ENCODE data around the gene C20orf141.

The C20orf141 gene

GRCh38 chr20:2814587-2815051 is at the start of gene C20orf141:
Gene C20orf141, plus strand, starts transcription at chr20:2814987. Its CDS starts 198 bp downstream, at chr20:2815185.
- no peak for DNase-seq

- DNase-seq: peak; percentile 41
Measured at GRCh38 chr20:2767768-2768631, 46.8 kb upstream of the C20orf141 start.

DNA sequence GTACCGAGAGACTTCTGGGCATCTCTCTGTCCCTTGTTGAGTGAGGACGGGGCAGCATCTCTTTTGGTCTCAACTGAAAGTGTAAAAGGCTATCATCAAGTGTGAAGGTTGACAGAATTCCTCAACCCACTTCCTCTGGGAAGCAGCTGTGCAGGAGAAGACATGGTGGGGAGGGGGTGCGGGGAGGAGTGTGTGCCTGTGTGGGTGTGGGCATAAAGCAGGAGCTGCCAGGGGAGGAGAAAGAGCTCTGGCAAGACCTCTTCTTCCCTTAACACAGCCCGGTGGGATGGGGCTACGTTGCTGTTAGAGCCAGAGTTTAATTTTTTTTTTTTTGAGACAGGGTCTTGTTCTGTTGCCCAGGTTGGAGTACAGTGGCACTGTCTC is 46.2 kb upstream of the C20orf141 start:
- DNase-seq: no peak

DNA sequence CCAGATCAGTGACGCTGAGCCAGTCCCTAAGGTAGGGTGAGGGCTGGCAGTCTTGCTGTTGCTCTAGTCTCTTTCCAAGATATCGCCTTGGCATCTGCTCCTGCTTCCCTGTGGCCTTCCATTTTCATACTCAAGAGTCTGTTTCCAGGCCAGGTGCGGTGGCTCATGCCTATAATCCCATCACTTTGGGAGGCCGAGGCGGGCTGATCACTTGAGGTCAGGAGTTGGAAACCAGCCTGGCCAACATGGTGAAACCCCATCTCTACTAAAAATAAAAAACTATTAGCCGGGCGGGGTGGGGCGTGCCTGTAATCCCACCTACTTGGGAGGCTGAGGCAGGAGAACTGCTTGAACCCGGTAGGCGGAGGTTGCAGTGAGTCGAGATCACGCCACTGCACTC is 44.7 kb upstream of the C20orf141 start:
- peak; percentile 30 for DNase-seq

DNA sequence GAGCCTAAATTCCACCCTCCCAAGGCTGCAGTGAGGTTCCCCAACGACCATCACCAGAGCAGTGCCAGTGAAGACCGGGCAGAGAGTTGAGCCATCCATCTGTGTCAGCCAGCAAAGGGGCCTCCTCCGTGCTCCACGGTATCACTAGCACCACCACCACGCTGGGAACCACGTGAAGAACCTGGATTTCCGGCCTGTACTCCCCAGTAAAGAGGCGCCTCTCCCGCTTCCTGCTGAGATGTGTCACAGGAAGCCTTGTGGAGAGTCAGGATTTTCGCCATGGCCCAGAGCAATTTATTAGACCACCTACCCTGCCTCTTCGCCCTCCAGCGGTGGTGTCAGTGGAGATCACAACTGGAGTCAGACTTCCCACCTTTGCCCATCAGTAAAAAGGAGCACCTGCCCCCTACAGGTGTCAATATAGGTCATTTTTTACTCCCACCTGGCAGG is 43.1 kb upstream of the C20orf141 start:
- peak; percentile 48 for DNase-seq

DNA sequence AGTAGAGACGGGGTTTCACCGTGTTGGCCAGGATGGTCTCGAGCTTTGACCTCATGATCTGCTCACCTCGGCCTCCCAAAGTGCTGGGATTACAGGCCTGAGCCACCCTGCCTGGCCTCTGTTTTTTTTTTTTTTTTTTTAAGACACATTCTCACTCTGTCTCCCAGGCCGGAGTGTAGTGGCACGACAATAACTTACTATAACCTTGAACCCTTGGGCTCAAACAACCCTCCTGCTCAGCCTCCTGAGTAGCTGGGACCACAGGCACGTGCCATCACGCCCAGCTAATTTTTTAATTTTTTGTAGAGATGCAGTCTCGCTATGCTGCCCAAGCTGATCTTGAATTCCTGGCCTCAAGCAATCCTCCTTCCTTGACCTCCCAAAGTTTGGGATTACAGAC is 41.0 kb upstream of the C20orf141 start:
- DNase-seq: peak; percentile 7

DNA sequence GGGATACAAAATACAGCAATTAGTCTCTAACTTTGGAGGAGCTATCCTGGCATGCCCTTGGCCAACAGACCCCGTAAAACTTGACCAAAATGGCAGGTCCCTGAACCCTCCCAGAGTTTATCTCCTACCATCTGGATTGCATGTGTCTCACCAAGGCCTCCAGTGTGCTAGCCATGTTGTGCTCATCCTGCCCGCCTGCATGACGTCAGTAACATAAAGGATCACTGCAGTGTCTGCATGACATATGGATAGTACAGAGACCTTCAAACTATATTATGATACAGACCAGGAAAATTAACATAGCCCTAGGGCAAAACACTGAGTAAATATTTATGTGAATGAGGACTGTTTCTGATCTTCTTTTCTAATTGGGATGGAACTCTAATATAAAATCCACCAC is 39.6 kb upstream of the C20orf141 start:
- DNase-seq: peak; percentile 10

DNA sequence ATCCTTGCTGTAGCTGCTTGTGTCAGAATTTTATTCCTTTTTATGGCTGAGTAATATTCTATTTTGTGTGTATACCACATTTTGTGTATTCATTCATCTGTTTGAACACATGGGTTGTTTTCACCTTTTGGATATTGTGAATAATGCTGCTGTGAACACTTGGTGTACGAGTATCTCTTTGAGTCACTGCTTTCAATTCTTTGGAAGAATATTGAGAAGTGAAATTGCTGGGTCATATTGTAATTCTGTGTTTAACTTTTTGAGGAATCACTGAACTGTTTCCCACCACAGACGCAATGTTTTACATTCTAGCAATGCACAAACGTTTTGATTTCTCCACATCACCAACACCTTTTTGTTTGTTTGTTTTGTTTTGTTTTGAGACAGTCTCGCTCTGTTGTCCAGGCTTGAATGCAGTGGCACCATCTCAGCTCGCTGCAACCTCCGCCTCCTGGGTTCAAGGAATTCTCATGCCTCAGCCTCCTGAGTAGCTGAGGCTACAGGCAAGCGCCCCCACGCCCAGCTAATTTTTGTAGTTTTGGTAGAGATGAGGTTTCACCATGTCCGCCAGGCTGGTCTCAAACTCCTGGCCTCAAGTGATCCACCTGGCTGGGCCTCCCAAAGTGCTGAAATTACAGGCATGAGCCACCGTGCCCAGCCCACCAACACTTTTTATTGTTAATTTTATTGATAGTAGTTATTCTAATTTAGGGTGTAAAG is 36.0 kb upstream of the C20orf141 start:
- peak; percentile 6 for DNase-seq

DNA sequence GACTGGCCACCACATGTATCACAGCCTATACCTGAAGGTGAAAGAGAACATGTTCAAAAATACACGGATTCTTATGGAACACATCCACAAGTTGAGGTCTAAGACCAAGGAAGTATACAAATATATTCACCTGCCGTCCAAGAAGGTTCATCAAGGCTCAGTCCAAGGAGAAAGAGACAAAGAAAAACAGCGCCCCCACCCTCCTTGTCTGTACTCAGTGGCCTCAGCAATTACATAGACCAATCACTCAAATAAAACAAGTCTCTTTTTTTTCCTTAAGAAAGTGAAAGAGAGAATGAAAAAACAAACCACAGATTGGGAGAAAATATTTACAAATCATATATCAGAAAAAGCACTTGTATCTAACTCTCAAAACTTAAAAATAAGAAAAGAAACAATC is 33.8 kb upstream of the C20orf141 start:
- DNase-seq: no peak

DNA sequence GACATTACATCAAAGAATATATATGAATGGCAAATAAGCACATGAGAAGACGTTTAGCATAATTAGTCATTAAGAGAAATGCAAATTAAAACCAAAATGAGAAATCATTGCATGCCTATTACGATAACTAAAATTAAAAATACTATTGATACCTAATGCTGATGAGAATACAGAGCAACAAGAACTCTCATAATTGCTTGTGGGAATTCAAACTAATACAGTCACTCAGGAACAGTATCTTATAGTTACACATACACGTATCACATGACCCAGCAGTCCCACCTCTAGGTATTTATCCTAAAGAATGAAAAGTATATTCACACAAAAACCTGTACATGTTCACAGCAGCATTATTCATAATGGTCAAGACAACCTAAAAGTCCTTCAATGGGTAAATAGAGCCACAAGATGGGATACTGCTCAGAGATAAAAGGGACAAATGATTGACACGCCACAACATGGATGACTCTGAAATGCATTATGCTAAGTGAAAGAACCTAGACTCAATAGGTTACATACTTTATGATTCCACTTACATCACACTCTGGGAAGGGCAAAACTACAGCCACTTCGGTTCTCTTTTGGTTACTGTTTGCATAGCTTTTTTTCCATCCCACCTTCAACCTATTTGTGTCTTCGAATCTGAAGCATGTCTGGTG is 30.8 kb upstream of the C20orf141 start:
- no peak for DNase-seq

DNA sequence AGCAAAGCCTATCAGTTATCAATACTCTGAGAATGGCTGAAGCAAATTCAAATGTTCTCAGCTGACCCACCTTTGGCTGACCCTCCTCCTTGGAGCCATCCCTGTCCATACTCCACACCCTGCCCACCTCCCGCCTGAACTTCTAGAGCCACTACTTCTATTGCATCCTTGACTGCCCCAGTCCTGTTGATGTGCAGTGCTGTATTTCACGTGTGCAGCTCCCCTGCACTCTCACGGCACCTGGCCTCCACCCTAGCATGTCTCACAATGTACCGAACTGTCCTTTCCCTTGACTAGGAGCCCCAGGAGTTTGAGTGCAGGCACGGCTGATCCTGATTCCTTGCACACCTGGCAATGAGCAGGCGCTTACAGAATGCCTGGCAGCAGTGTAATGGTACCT is 21.3 kb upstream of the C20orf141 start:
- DNase-seq: no peak

DNA sequence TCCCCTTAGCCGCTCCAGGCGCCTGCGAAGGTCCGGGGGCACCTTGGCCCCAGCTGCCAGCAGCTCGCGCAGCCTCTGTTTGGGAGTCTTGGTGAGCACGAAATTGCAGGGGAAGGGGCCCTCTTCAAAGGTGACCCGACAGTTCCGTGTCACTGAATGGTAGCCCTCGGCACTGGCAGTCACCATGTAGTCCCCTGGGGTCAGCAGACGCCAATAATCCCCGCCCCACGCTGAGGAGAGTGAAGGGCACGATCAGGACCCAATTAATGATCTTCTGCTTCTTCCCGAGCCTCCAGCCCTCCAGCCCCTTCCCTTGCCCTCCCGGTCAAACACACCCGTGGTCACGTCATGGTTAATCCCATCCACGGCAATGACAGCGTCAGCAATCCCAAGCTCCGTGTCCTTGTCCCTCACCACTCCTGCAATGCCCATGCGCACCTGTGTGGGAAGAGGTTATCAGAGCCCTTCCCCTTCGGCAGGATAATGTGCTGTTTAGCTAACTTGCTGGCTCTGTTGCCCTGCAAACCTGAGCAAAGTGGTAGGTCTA is 20.5 kb upstream of the C20orf141 start:
- no peak for DNase-seq

- DNase-seq: no peak
Measured at GRCh38 chr20:2794866-2795447, 19.8 kb upstream of the C20orf141 start.

- no peak for DNase-seq
Measured at GRCh38 chr20:2795451-2795850, 19.3 kb upstream of the C20orf141 start.

DNA sequence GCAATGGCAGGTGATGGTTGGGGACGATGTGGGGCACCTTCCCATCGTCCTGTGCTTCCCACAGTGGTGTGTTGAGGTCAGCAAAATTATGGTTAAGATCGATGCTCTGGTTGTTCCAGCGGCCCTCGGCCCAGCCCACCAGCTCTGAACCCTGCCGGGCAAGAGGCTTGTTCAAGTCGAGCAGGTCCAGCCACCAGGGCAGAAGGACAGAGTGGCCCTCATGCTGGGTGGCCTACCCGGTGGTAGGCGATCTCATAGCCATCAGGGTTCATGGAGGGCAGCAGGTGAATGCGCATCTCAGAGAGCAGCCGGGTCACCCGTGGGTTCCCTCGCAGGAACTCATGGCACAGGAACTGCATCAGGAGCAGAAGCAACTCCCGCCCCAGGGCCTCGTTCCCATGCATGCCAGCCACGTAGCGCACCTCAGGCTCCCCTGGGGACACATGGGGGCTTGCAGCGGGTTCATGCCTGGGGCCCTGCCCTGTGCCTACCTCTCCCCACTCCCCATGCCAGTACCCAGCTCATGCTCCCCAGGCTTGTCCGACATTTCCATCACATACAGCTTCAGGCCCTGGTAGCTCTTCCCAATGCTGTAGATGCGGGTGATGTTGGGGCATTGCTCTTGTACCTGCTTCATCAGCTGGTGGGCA is 18.7 kb upstream of the C20orf141 start:
- DNase-seq: no peak

DNA sequence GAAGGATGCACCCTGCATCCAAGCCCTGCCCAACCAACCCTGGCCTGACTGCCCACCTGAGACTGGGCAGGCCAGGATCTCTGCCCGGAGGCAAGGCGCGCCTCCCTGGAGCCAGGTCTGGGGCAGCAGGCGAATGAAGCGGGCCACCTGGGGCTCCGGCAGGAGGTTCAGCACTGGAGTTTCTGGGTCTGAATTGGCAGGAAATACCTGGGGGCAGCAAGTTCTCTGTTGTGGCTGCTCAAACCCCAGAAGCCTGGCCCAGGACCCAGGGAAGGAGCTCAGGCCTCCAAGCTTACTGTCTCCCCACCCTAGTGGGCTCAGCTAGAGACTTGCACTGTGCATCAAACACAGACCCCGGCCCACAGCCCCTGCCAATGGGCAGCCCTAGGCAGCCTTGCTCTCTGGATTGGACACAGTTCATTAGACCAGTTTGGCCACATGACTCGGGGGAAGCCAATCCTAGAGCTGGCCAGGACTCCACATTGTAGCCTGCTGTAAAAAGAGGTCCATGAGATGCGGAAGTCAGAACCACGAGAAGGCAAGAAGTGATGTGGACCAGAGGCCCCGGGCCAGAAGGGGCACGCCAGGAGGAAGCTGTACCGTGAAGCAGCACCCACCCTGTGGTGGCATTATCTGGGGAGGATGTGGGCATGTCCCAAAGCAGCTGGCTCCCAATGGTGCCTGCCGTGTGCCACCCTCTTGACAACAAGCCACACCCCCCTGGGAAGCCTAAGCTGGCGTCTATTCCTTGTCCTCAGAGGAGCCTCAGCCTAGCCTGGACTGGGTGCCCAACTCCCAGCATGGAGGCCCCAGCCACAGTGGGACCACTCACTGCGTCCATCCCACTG is 17.4 kb upstream of the C20orf141 start:
- DNase-seq: no peak

- DNase-seq: no peak
Measured at GRCh38 chr20:2798095-2798805, 16.5 kb upstream of the C20orf141 start.

GRCh38 chr20:2798814-2799213 is 16.0 kb upstream of the C20orf141 start:
- no peak for DNase-seq

- DNase-seq: no peak
Measured at GRCh38 chr20:2799271-2799670, 15.5 kb upstream of the C20orf141 start.

DNA sequence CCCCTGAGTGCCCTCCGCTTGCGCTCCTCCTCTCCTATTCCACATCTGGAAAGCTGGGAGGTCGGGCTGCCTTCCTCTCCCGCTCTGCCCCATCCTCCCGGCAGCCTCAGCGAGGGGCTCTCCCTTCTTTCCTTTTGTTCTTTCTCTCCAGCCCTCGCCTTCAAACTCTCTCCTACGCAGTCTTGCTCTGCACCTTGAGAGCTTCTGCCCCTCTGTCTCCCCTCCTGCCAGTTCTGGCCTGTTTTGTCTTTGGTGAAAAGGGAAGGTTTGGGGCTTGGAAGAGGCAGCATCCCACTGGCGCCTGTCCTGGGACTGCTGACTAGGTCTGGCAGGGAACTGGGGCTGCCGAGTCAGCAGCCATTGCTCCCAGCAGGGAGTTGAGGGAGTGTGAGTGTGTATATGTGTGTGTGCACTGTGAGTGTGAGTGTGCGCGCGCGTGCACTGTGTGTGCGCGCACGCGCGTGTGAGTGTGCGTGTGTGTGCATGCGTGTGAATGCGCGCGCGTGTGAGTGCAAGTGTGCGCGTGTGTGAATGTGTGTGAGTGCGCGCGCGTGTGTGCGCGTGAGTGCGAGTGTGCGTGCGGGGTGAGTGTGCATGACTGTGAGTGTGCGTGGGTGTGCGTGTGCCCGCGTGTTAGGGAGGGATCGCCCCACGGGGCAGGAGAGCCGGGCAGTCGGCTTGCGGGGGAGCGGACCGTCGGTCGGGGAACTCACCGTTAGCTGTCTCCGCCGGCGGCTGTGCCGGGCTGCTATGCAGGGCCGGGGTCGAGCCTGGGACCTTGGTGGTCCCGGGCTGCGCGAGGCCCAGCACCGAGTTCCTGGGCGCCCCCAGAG is 14.9 kb upstream of the C20orf141 start:
- no peak for DNase-seq

Data from activated CD8-positive, alpha-beta memory T cell treated with anti-CD3 and anti-CD28 coated beads, Interleukin-2, amount 50 U/mL, for 48 hours (primary cell).